Liver (tissue), 9 donors: ENCODE measurements around the gene RAB31. TPM values are rescaled to one million over a fixed set of nuclear protein-coding genes. Genes with fewer than 3 reads are reported as not detected.

ENCODE experiments used
- DNase-seq: peaks from one replicate; pipeline ENCODE4 v3.0.0-alpha.2; 2017; ENCODE audit warnings: low spot score
- H3K27ac ChIP-seq, 2 donors: one replicate each; pipeline ENCODE4 v1.7.0; 2013; ENCODE audit warnings: inconsistent platforms in 2 of 2, low read length in 2 of 2, control low read depth in 1 of 2, low read depth in 1 of 2, mild to moderate bottlenecking in 1 of 2
- H3K27me3 ChIP-seq, 4 donors: one replicate each; pipeline versions ENCODE4 v1.6.1 to v1.7.0; 2013; ENCODE audit warnings: low read length in 3 of 4, inconsistent platforms in 1 of 4, mild to moderate bottlenecking in 1 of 4, moderate library complexity in 1 of 4; ENCODE audit not compliant: control insufficient read depth in 4 of 4, insufficient read depth in 4 of 4
- H3K36me3 ChIP-seq, 4 donors: one replicate each; pipeline versions ENCODE4 v1.6.1 to v1.7.0; 2013; ENCODE audit warnings: low read length in 3 of 4, mild to moderate bottlenecking in 3 of 4, low read depth in 1 of 4, moderate library complexity in 1 of 4; ENCODE audit not compliant: control insufficient read depth in 4 of 4, insufficient read depth in 3 of 4
- H3K4me1 ChIP-seq, 4 donors: one replicate each; pipeline versions ENCODE4 v1.6.1 to v1.7.0; 2013; ENCODE audit warnings: low read length in 3 of 4, mild to moderate bottlenecking in 3 of 4, moderate library complexity in 1 of 4; ENCODE audit not compliant: control insufficient read depth in 4 of 4, insufficient read depth in 4 of 4
- H3K4me3 ChIP-seq, 3 donors: one replicate each; pipeline versions ENCODE4 v1.6.1 to v1.7.0; 2013; ENCODE audit warnings: low read length in 3 of 3, control low read depth in 1 of 3, low read depth in 1 of 3, mild to moderate bottlenecking in 1 of 3
- H3K9ac ChIP-seq, 2 donors: one replicate each; pipeline ENCODE4 v1.7.0; 2013; ENCODE audit warnings: low read length in 2 of 2, mild to moderate bottlenecking in 2 of 2, moderate library complexity in 2 of 2, control low read depth in 1 of 2, low read depth in 1 of 2
- H3K9me3 ChIP-seq, 4 donors: one replicate each; pipeline versions ENCODE4 v1.6.1 to v1.7.0; 2013; ENCODE audit warnings: low read length in 3 of 4; ENCODE audit not compliant: control insufficient read depth in 4 of 4
- ATF3 ChIP-seq: IDR thresholded peaks from 2 replicates; pipeline ENCODE4 v1.6.1; 2016; ENCODE audit warnings: antibody characterized with exemption
- CTCF ChIP-seq: fragments of 150-350 bp; IDR thresholded peaks from 2 replicates; pipeline ENCODE4 v1.5.1; 2017; ENCODE audit warnings: improper control_type of control experiment, low read depth, low read length; ENCODE audit not compliant: missing input control
- FOXA1 ChIP-seq: IDR thresholded peaks from 2 replicates; pipeline ENCODE4 v1.6.1; 2016; ENCODE audit warnings: antibody characterized with exemption
- FOXA2 ChIP-seq: IDR thresholded peaks from 2 replicates; pipeline ENCODE4 v1.6.1; 2016; ENCODE audit warnings: antibody characterized with exemption
- GABPA ChIP-seq, 2 donors: IDR thresholded peaks in 1 of 2; conservative IDR thresholded peaks in 1 of 2; 2 replicates each; pipeline ENCODE4 v1.6.1; 2016; ENCODE audit warnings: antibody characterized with exemption in 2 of 2, mild to moderate bottlenecking in 1 of 2, moderate library complexity in 1 of 2
- HNF4A ChIP-seq, 2 donors: conservative IDR thresholded peaks; 2 replicates each; pipeline ENCODE4 v1.6.1; 2016; ENCODE audit warnings: antibody characterized with exemption in 2 of 2, mild to moderate bottlenecking in 2 of 2
- HNF4G ChIP-seq: IDR thresholded peaks from 2 replicates; pipeline ENCODE4 v1.6.1; 2016; ENCODE audit warnings: antibody characterized with exemption
- MAX ChIP-seq: IDR thresholded peaks from 2 replicates; pipeline ENCODE4 v1.6.1; 2016; ENCODE audit warnings: antibody characterized with exemption
- RAD21 ChIP-seq, 2 donors: IDR thresholded peaks; 2 replicates each; pipeline ENCODE4 v1.6.1; 2016; ENCODE audit warnings: antibody characterized with exemption in 2 of 2, mild to moderate bottlenecking in 2 of 2
- REST ChIP-seq: IDR thresholded peaks from 2 replicates; pipeline ENCODE4 v1.6.1; 2016; ENCODE audit warnings: antibody characterized with exemption, mild to moderate bottlenecking
- RXRA ChIP-seq, 2 donors: IDR thresholded peaks; 2 replicates each; pipeline ENCODE4 v1.6.1; 2017 to 2018; ENCODE audit warnings: antibody characterized with exemption in 2 of 2, mild to moderate bottlenecking in 1 of 2
- SP1 ChIP-seq: IDR thresholded peaks from 2 replicates; pipeline ENCODE4 v1.6.1; 2018; ENCODE audit warnings: antibody characterized with exemption, mild to moderate bottlenecking
- TAF1 ChIP-seq: conservative IDR thresholded peaks from 2 replicates; pipeline ENCODE4 v1.6.1; 2016; ENCODE audit warnings: antibody characterized with exemption, mild to moderate bottlenecking
- YY1 ChIP-seq: IDR thresholded peaks from 2 replicates; pipeline ENCODE4 v1.6.1; 2016; ENCODE audit warnings: antibody characterized with exemption, mild to moderate bottlenecking
- ZBTB33 ChIP-seq: IDR thresholded peaks from 2 replicates; pipeline ENCODE4 v1.6.1; 2016; ENCODE audit warnings: antibody characterized with exemption
- WGBS: extraction: QIAGEN DNeasy Blood & Tissue Kit; methylation state at CpG from one replicate; pipeline ENCODE4 v1.1.7; 2013; 5-methylcytosine and 5-hydroxymethylcytosine counted together
- polyA plus RNA-seq, 2 donors: library from polyadenylated mRNA; stranded (reverse) in 1 of 2; unstranded in 1 of 2; fragments of 200-250 nt in 1 of 2; fragments of >200 nt in 1 of 2; fragmentation: Nextera tagmentation in 1 of 2; extraction: Ambion mirVana in 1 of 2; gene quantifications; one replicate each; pipeline versions ENCODE4 v1.2.1 to v1.2.3, GENCODE V29; 2013 to 2015
- total RNA-seq, 2 donors: library from RNA; depleted of rRNA; stranded (reverse); fragments of >200 nt; gene quantifications; one replicate each; pipeline ENCODE4 v1.2.3, GENCODE V29; 2014
- donor health status: healthy.
- donor health status: healthy.
- donor health status: healthy.
- donor health status: healthy.
- donor health status: healthy.

The RAB31 gene
- total and polyA plus RNA-seq, 4 donors: 3.6 to 12.8 (median 9.7) TPM

- Histone ChIP-seq H3K27ac (no peak overlapping the region), H3K36me3 (no peaks in the 10 kb centered on the region), H3K4me3 (no peak overlapping the region), H3K27me3 (no peaks in the 10 kb centered on the region), H3K9me3 (no peaks in the 10 kb centered on the region), H3K4me1 (no peaks in the 10 kb centered on the region), H3K9ac (no peak overlapping the region)
- 84% methylated on average over 3 of the region's 3 CpGs for WGBS
- no peak for DNase-seq
- TF ChIP-seq MAX (no peak), YY1 (no peak), FOXA1 (no peak), HNF4A (conservative IDR thresholded peaks at IDR 0.05) (no peak), ATF3 (no peak), SP1 (no peak), ZBTB33 (no peak), FOXA2 (no peak), RXRA (IDR thresholded peaks at IDR 0.05) (no peak), CTCF (no peak), HNF4G (no peak), REST (no peak), GABPA (IDR thresholded peaks at IDR 0.05 in 1 of 2, conservative IDR thresholded peaks at IDR 0.05 in 1 of 2) (no peak), TAF1 (no peak), RAD21 (IDR thresholded peaks at IDR 0.05) (no peak)
Measured at GRCh38 chr18:9850309-9850708, 142.2 kb downstream of the RAB31 start.

- Histone ChIP-seq H3K27ac (no peak overlapping the region), H3K9me3 (no peaks in the 10 kb centered on the region), H3K4me3 (no peak overlapping the region), H3K36me3 (no peaks in the 10 kb centered on the region), H3K9ac (no peak overlapping the region), H3K4me1 (no peaks in the 10 kb centered on the region), H3K27me3 (peaks cover 0 to 2% (median 0%) of the 10 kb centered on the region in 4 donors)
- 75% methylated on average over 2 of the region's 2 CpGs for WGBS
- DNase-seq: no peak
- TF ChIP-seq YY1: no peak
- TF ChIP-seq HNF4A (conservative IDR thresholded peaks at IDR 0.05): no peak
- no peak for TF ChIP-seq FOXA2
- TF ChIP-seq RXRA (IDR thresholded peaks at IDR 0.05): no peak
- TF ChIP-seq TAF1: no peak
- no peak for TF ChIP-seq CTCF
- TF ChIP-seq REST: no peak
- no peak for TF ChIP-seq SP1
- no peak for TF ChIP-seq HNF4G
- no peak for TF ChIP-seq ZBTB33
Measured at GRCh38 chr18:9851511-9851910, 143.4 kb downstream of the RAB31 start.
